NCI-H2107 treated with DMSO at 0.1 percent for 48 hours (cell line): ENCODE results near the gene RADIL.

Experiments used
- DNase-seq: peaks from one replicate; lab custom pipeline; 2025; ENCODE audit not compliant: unreplicated experiment; lab: John Stamatoyannopoulos, UW

The RADIL gene

GRCh38 chr7:4856336-4857057 lies 27.0 kb downstream of the RADIL start:
- DNase-seq = no peak

GRCh38 chr7:4854916-4855315 lies 28.6 kb downstream of the RADIL start:
- no peak for DNase-seq

DNA sequence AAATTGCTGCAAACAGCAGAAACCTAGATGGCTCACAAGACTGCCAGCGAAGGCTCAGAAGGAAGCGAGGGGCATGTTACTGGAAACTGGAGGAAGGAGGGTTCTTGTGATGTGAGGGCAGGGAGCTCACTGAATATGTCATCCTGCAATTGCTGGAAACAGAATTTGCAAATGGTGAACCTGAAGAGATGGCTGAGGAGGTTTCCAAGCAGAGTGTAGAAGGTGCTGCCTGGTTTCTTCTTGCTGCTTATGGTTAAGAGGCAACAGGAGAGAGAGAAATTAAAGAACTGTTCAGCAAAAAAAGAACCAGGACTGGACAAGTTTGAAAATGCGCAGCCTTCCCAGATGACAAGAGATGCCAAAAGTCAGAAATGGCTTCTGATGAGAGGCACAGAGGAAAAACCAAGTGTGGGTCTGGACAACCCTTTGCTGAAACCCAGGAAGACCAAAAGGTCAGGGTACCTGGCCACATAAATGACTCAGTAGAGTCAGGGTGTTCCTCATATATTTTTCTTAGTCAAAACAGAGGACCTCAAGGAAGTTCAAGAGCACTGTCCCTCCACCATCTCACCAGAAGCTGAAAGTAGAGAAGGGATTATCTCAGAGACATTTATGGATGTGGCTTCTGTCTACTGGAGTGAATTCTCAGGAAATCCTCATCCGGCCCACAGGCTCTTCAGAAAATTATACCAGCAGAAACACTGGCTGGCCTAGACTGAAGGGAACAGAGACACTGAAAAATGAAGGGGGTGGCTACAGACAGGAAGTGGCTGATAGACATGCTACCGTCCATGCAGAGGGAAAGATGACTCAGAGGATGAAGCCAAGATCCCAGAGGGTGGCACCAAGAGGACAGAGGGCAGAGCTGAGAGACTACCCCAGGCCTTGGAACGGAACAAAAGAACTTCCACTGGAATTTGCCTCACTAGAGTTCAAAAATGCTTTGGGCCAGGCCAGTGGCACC lies 31.8 kb downstream of the RADIL start:
- no peak for DNase-seq

DNA sequence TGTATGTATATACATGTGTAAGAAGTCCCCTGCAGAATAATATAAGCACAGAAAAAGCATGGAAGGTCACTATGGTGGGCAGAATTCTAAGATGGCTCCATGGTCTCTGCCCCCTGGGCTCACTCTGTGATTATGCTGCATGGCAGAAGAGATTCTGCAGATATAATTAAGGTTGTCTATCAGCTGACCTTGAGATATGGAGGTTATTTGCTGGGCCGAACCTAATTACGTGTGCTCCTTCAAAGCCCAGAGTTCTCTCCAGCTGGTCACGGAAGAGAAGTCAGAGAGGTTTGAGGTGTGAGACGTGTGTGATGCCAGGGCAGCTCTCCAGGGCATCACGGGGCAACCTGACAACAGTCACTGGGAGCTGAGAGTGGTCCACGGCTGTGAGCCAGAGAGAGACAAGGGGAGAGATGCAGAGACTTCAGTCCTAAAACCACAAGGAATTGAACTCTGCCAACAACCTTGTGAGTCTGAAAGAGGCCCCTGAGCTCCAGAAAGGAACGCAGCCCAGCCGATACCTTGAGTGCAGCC lies 33.2 kb downstream of the RADIL start:
- DNase-seq = no peak

- DNase-seq = peak; percentile 14
Observed at GRCh38 chr7:4849390-4849789, 34.1 kb downstream of the RADIL start.

GRCh38 chr7:4845740-4846142 lies 37.8 kb downstream of the RADIL start:
- peak; percentile 2 for DNase-seq

GRCh38 chr7:4842319-4843064 lies 41.0 kb downstream of the RADIL start:
- no peak for DNase-seq

GRCh38 chr7:4841836-4842235 lies 41.7 kb downstream of the RADIL start:
- DNase-seq = no peak

DNA sequence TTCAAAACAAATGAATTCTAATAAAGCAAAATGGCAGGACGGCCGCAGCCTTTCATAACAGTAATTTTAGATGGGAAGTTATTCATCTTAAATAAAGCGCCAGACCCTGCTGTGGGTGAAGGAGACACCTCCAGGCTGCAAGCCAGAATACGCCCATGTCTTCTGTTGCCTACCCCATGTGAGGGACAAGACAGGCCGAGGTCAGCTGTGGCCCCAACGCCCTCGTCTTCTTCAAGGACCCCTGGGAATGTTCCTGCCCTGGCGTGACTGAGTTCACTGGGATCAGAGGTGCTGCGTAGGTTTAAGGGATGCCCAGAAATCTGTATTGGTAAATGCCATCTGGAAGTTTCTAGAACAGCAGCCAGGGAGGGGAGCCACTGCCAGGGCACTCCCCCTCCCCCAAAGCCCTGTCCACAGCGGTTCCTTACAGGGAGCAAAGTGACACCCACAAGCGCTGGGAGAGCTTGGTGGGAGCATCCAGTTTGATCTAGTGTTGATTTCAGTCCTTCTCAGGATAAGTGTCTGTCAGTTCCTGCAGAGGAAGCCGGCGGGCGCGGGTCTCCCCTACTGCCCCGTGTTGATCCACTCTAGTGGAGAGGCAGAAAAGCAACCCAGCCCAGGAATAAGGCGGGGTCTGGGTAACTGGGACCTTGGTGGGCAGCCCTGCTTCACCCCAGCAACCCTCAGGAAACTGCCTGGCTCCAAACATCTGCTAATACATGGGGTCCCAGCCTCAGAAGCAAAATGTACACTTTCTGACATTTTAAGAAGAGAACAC lies 42.3 kb downstream of the RADIL start:
- no peak for DNase-seq

GRCh38 chr7:4840079-4840501 lies 43.4 kb downstream of the RADIL start:
- no peak for DNase-seq

- no peak for DNase-seq
Observed at GRCh38 chr7:4838626-4839334, 44.7 kb downstream of the RADIL start.

GRCh38 chr7:4837803-4838625 lies 45.5 kb downstream of the RADIL start:
- peak; percentile 72 for DNase-seq

GRCh38 chr7:4837041-4837802 lies 46.3 kb downstream of the RADIL start:
- DNase-seq = no peak

- DNase-seq = no peak
Observed at GRCh38 chr7:4836206-4836661, 47.3 kb downstream of the RADIL start.

DNA sequence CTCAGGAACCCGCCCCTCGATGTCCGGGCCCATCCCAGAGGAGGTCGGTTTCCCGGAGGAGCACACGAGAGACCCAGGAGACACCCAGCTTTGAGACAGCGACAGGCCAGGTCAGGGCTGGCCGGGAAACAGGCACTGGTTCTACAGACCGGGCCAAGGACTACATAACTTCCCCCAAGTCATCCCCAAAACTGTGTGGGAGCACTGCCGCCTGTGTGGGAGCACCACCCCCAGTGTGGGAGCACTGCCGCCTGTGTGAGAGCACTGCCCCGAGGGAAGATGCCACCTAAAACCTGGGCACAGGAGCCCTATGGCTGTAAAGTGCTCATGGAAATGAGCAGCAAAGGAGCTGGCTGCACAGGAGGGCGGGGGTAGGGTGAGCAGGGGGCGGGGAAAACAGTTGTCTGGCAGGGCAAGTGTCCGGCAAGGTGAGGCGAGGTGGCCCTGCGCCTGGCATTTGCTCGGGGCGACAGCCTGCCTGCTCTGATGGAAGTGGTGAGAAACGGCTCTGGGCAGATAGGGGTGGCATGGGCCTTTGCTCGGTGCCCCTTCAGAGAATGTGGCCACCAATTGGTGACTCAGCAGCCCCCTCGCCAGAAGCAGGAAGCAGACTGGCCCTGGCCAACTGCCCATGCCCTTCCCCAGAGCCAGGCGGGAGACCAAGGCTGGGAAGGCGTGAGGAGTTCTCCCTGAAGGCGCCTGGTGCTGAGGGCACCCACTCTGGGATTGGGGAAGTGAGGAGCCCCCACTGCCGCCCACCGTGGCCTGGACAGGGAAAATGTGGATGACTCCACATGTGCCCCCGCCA lies 47.9 kb downstream of the RADIL start:
- DNase-seq = no peak

GRCh38 chr7:4834601-4835397 lies 48.7 kb downstream of the RADIL start:
- DNase-seq = no peak
